HCT116 (cell line): ENCODE measurements around the gene VSTM2L. TPM values are rescaled to one million over a fixed set of nuclear protein-coding genes. Genes with fewer than 3 reads are reported as not detected.

Source experiments
- CEBPB ChIP-seq: IDR thresholded peaks from 2 replicates; pipeline ENCODE4 v1.6.1; 2012; ENCODE audit warnings: low read depth
- CTCF ChIP-seq, 3 experiments: fragments of 200-600 bp in 1 of 3; sonication (generic) in 1 of 3; IDR thresholded peaks in 2 of 3; conservative IDR thresholded peaks in 1 of 3; 2 replicates each; pipeline ENCODE4 v1.5.1; 2012 to 2017; ENCODE audit warnings: low read depth in 2 of 3, low read length in 2 of 3, antibody characterized with exemption in 1 of 3, borderline replicate concordance in 1 of 3, control low read depth in 1 of 3, mild to moderate bottlenecking in 1 of 3, mixed read lengths in 1 of 3, mixed run types in 1 of 3, moderate library complexity in 1 of 3; ENCODE audit not compliant: insufficient read depth in 1 of 3
- EZH2 ChIP-seq: fragments of 200-600 bp; sonication (generic); IDR thresholded peaks from 2 replicates; pipeline ENCODE4 v1.6.1; 2017; ENCODE audit warnings: antibody characterized with exemption, mixed run types
- FOSL1 ChIP-seq: IDR thresholded peaks from 2 replicates; pipeline ENCODE4 v1.6.1; 2012; ENCODE audit warnings: low read depth
- JUND ChIP-seq: IDR thresholded peaks from 2 replicates; pipeline ENCODE4 v1.6.1; 2012
- POLR2A ChIP-seq: IDR thresholded peaks from 2 replicates; pipeline ENCODE4 v1.7.0; 2011; ENCODE audit warnings: borderline replicate concordance; ENCODE audit not compliant: insufficient read depth, insufficient read length; ENCODE audit errors: extremely low read depth
- POLR2AphosphoS5 ChIP-seq: IDR thresholded peaks from 2 replicates; pipeline ENCODE4 v1.6.1; 2011; ENCODE audit warnings: mild to moderate bottlenecking, low read depth, low read length, moderate library complexity
- SIN3A ChIP-seq: IDR thresholded peaks from 2 replicates; pipeline ENCODE4 v1.6.1; 2012; ENCODE audit warnings: low read depth
- YY1 ChIP-seq: IDR thresholded peaks from 2 replicates; pipeline ENCODE4 v1.6.1; 2011; ENCODE audit warnings: low read length, low read depth, moderate library complexity, mild to moderate bottlenecking; ENCODE audit not compliant: insufficient replicate concordance; ENCODE audit errors: extremely low read depth
- ZFX ChIP-seq: fragments of 450-650 bp; IDR thresholded peaks from 2 replicates; pipeline ENCODE4 v1.6.1; 2017
- total RNA-seq: library from RNA; stranded (reverse); gene quantifications from one replicate; pipeline ENCODE4 v1.2.1, GENCODE V29; 2021; ENCODE audit not compliant: unreplicated experiment

VSTM2L gene
- total RNA-seq, 1 experiment from 2014 or later: 0.69 TPM

- TF ChIP-seq CTCF (IDR thresholded peaks at IDR 0.05 in 2 of 3, conservative IDR thresholded peaks at IDR 0.05 in 1 of 3; ENCODE audit: borderline replicate concordance in 1 of 3, insufficient read depth in 1 of 3, low read depth in 2 of 3, low read length in 2 of 3) (no peak), POLR2AphosphoS5 (no peak), YY1 (no peak), POLR2A (no peak), JUND (no peak), FOSL1 (no peak), ZFX (no peak), SIN3A (no peak), EZH2 (no peak), CEBPB (no peak)
These were observed 91.6 kb downstream of the VSTM2L start (continued) for GRCh38 chr20:37994512-37994911.

Other genes starting within 250 kb of the VSTM2L start
- 55.4 TPM for gene CTNNBL1, start 209.1 kb upstream of the VSTM2L start, total RNA-seq
- 26.9 TPM for gene TTI1, start 130.3 kb downstream of the VSTM2L start, total RNA-seq
- 30.7 TPM for gene RPRD1B, start 130.6 kb downstream of the VSTM2L start, total RNA-seq